Liver (tissue), 3 donors: ENCODE data around the gene BHLHE23.

Experiments used
- EGR1 ChIP-seq, 2 donors: IDR thresholded peaks; 2 replicates each; pipeline ENCODE4 v1.6.1; 2016 to 2018; ENCODE audit warnings: antibody characterized with exemption in 2 of 2, low read depth in 2 of 2
- FOXA1 ChIP-seq: IDR thresholded peaks from 2 replicates; pipeline ENCODE4 v1.6.1; 2016; ENCODE audit warnings: antibody characterized with exemption
- GABPA ChIP-seq, 2 donors: IDR thresholded peaks in 1 of 2; conservative IDR thresholded peaks in 1 of 2; 2 replicates each; pipeline ENCODE4 v1.6.1; 2016; ENCODE audit warnings: antibody characterized with exemption in 2 of 2, mild to moderate bottlenecking in 1 of 2, moderate library complexity in 1 of 2
- HNF4A ChIP-seq, 2 donors: conservative IDR thresholded peaks; 2 replicates each; pipeline ENCODE4 v1.6.1; 2016; ENCODE audit warnings: antibody characterized with exemption in 2 of 2, mild to moderate bottlenecking in 2 of 2
- JUND ChIP-seq, 2 donors: IDR thresholded peaks; 2 replicates each; pipeline ENCODE4 v1.6.1; 2016; ENCODE audit warnings: antibody characterized with exemption in 2 of 2
- RAD21 ChIP-seq, 2 donors: IDR thresholded peaks; 2 replicates each; pipeline ENCODE4 v1.6.1; 2016; ENCODE audit warnings: antibody characterized with exemption in 2 of 2, mild to moderate bottlenecking in 2 of 2
- RXRA ChIP-seq, 2 donors: IDR thresholded peaks; 2 replicates each; pipeline ENCODE4 v1.6.1; 2017 to 2018; ENCODE audit warnings: antibody characterized with exemption in 2 of 2, mild to moderate bottlenecking in 1 of 2
- SP1 ChIP-seq: IDR thresholded peaks from 2 replicates; pipeline ENCODE4 v1.6.1; 2018; ENCODE audit warnings: antibody characterized with exemption, mild to moderate bottlenecking
- TAF1 ChIP-seq: conservative IDR thresholded peaks from 2 replicates; pipeline ENCODE4 v1.6.1; 2016; ENCODE audit warnings: antibody characterized with exemption, mild to moderate bottlenecking
- YY1 ChIP-seq: IDR thresholded peaks from 2 replicates; pipeline ENCODE4 v1.6.1; 2016; ENCODE audit warnings: antibody characterized with exemption, mild to moderate bottlenecking
- TF ChIP-seq, protein P1 (sequence below): fragments of 150-350 bp; IDR thresholded peaks from 2 replicates; pipeline ENCODE4 v1.5.1; 2017; ENCODE audit warnings: improper control_type of control experiment, low read depth, low read length; ENCODE audit not compliant: missing input control
- TF ChIP-seq, protein P2 (sequence below): IDR thresholded peaks from 2 replicates; pipeline ENCODE4 v1.6.1; 2016; ENCODE audit warnings: antibody characterized with exemption, mild to moderate bottlenecking
- TF ChIP-seq, protein P3 (sequence below): IDR thresholded peaks from 2 replicates; pipeline ENCODE4 v1.6.1; 2016; ENCODE audit warnings: antibody characterized with exemption
- TF ChIP-seq, protein P4 (sequence below): IDR thresholded peaks from 2 replicates; pipeline ENCODE4 v1.6.1; 2016; ENCODE audit warnings: antibody characterized with exemption
- donor health status: healthy.
- donor health status: healthy.

DNA sequence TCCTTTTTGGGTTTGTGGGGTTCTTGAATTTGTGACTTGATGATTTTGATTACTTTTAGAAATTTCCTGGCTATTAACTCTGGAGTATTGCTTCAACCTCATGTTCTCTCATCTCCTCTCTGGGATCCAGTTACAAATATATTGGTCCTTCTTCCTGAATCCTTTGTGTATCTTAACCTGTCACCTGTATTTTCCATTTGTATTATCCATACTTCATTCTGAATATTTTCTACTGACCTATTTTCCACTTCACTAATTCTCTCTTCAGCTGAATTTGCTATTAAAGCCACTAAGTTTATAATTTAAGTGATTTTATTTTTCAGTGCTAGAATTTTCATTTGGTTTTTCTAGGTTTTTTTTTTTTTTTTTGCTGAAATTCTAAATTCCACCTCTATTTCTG, 6.4 kb upstream of the BHLHE23 start:
- TF ChIP-seq GABPA (IDR thresholded peaks at IDR 0.05 in 1 of 2, conservative IDR thresholded peaks at IDR 0.05 in 1 of 2) (no peak), FOXA1 (no peak), TAF1 (no peak), JUND (IDR thresholded peaks at IDR 0.05) (no peak), SP1 (no peak), RXRA (IDR thresholded peaks at IDR 0.05) (no peak), RAD21 (IDR thresholded peaks at IDR 0.05) (no peak), EGR1 (IDR thresholded peaks at IDR 0.05; ENCODE audit: low read depth in 2 of 2) (no peak), HNF4A (conservative IDR thresholded peaks at IDR 0.05) (no peak), YY1 (no peak)
- TF ChIP-seq, protein P1, sequence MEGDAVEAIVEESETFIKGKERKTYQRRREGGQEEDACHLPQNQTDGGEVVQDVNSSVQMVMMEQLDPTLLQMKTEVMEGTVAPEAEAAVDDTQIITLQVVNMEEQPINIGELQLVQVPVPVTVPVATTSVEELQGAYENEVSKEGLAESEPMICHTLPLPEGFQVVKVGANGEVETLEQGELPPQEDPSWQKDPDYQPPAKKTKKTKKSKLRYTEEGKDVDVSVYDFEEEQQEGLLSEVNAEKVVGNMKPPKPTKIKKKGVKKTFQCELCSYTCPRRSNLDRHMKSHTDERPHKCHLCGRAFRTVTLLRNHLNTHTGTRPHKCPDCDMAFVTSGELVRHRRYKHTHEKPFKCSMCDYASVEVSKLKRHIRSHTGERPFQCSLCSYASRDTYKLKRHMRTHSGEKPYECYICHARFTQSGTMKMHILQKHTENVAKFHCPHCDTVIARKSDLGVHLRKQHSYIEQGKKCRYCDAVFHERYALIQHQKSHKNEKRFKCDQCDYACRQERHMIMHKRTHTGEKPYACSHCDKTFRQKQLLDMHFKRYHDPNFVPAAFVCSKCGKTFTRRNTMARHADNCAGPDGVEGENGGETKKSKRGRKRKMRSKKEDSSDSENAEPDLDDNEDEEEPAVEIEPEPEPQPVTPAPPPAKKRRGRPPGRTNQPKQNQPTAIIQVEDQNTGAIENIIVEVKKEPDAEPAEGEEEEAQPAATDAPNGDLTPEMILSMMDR = no peak
- TF ChIP-seq, protein P2, sequence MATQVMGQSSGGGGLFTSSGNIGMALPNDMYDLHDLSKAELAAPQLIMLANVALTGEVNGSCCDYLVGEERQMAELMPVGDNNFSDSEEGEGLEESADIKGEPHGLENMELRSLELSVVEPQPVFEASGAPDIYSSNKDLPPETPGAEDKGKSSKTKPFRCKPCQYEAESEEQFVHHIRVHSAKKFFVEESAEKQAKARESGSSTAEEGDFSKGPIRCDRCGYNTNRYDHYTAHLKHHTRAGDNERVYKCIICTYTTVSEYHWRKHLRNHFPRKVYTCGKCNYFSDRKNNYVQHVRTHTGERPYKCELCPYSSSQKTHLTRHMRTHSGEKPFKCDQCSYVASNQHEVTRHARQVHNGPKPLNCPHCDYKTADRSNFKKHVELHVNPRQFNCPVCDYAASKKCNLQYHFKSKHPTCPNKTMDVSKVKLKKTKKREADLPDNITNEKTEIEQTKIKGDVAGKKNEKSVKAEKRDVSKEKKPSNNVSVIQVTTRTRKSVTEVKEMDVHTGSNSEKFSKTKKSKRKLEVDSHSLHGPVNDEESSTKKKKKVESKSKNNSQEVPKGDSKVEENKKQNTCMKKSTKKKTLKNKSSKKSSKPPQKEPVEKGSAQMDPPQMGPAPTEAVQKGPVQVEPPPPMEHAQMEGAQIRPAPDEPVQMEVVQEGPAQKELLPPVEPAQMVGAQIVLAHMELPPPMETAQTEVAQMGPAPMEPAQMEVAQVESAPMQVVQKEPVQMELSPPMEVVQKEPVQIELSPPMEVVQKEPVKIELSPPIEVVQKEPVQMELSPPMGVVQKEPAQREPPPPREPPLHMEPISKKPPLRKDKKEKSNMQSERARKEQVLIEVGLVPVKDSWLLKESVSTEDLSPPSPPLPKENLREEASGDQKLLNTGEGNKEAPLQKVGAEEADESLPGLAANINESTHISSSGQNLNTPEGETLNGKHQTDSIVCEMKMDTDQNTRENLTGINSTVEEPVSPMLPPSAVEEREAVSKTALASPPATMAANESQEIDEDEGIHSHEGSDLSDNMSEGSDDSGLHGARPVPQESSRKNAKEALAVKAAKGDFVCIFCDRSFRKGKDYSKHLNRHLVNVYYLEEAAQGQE = no peak
- TF ChIP-seq, protein P3, sequence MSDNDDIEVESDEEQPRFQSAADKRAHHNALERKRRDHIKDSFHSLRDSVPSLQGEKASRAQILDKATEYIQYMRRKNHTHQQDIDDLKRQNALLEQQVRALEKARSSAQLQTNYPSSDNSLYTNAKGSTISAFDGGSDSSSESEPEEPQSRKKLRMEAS = no peak
- TF ChIP-seq, protein P4, sequence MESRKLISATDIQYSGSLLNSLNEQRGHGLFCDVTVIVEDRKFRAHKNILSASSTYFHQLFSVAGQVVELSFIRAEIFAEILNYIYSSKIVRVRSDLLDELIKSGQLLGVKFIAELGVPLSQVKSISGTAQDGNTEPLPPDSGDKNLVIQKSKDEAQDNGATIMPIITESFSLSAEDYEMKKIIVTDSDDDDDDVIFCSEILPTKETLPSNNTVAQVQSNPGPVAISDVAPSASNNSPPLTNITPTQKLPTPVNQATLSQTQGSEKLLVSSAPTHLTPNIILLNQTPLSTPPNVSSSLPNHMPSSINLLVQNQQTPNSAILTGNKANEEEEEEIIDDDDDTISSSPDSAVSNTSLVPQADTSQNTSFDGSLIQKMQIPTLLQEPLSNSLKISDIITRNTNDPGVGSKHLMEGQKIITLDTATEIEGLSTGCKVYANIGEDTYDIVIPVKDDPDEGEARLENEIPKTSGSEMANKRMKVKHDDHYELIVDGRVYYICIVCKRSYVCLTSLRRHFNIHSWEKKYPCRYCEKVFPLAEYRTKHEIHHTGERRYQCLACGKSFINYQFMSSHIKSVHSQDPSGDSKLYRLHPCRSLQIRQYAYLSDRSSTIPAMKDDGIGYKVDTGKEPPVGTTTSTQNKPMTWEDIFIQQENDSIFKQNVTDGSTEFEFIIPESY = no peak
